ENCODE measurements around the gene PTCD2.
A peak's percentile ranks its signal among the peaks of the same experiment; 100 is the strongest.
"Not testable (repeated sequence)": the region's sequence is repeated elsewhere in the genome, so short reads cannot be mapped to it uniquely, and the experiment has no call there.

PTCD2 gene

DNA sequence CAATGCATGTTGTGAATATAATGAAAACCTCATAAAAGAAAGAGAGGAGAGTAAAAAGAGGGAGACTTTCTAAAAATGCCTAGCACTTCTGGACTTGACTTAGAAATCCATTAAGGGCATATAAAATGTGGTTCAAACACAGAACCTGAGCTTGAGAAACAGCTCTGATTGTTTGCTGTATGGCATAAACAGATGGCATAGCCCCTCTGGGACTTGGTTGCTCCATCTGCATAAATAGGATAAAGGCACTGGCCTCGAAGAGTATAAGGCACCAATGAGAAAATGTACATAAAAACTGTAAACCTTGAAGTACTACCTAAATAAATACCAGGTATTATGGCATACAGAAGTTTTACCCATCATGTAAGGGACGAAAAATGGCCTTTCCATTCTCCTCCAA lies 23.9 kb upstream of the PTCD2 start:
- DNase-seq (ENCODE audit: low read depth in 1 of 2, low spot score in 1 of 2): no peak

- DNase-seq (ENCODE audit: low read depth in 1 of 2, low spot score in 1 of 2): not testable (repeated sequence)
These were observed 22.0 kb upstream of the PTCD2 start for GRCh38 chr5:72298136-72298535.

DNA sequence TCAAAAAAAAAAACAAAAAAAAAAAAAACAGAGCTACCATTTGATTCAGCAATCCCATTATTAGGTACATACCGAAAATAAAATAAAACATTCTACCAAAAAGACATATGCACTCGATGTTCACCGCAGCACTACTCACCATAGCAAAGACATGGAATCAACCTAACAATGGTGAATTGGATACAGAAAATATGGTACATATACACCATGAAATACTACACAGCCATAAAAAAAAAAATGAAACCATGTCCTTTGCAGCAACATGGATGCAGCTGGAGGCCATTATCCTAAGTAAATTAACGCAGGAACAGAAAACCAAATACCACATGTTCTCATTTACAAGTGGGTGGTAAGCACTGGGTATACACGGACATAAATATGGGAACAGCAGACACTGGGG lies 21.5 kb upstream of the PTCD2 start:
- DNase-seq (ENCODE audit: low read depth in 1 of 2, low spot score in 1 of 2): no peak

- no peak for DNase-seq (ENCODE audit: low read depth in 1 of 2, low spot score in 1 of 2)
These were observed 19.4 kb upstream of the PTCD2 start for GRCh38 chr5:72300590-72301339.

DNA sequence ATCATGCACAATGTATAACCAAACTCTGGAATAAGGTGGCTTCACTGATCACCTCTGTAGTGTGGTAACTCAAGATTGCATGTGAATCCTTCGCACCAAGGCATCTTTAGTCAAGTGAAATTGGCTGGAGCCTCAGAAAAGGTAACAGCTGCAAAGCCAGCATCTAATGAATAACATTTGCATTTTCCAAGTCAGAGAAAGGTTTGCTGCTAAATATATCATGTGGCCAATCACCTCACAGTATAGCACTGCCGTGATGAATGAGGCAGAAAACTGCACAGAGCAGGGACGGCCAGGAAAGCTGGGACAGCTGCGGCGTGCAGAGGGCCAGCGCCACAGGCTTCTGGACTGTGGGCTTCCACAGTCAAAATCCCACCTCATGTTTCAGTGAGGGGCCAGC lies 18.6 kb upstream of the PTCD2 start:
- no peak for DNase-seq (ENCODE audit: low read depth in 1 of 2, low spot score in 1 of 2)

- no peak for DNase-seq (ENCODE audit: low read depth in 1 of 2, low spot score in 1 of 2)
These were observed 18.0 kb upstream of the PTCD2 start for GRCh38 chr5:72302171-72302570.

DNA sequence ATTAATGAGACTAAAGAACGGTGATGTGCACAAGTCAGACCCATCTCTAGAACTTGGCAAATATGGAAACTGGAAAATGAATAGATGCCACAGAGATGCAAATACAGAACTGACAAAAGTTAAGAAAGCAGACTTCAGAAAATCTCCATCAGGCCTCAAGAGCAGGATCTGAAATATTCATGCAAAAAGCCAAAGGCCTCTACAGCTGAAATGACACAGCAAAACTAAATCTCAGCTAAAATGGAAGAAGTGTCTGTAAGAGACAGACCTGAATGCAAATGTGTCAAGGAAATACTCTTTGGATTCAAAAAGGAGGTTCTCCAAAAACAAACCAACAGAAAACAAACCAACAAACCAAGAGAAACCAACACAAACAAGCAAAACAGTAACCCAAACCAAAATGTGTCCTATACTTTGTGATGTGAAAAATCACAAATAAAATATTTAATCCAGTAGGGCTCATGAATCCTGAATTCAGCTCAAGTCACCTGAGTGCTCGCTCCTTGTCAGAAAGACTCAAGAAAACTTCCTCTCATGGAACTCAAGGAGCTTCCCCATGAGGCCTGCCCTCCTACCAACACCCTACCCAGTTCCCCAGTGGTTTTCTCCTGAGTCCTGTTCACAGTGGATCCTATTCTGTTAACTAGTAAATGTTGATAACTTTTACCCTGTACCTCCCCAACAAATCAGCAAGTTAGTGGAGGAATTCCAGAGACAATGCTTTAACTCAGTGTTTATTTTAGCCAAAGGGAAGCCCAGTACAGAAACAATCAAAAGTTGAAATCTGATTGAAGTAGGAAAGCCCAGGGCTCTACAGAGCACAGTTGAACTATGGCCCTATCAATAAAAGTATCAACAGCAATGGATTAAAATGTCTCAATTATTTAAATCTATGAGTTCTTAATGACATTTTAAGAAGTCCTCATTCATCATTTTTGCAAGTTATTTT lies 14.7 kb upstream of the PTCD2 start:
- no peak for DNase-seq (ENCODE audit: low read depth in 1 of 2, low spot score in 1 of 2)

GRCh38 chr5:72307573-72307967 lies 12.6 kb upstream of the PTCD2 start:
- no peak for DNase-seq (ENCODE audit: low read depth in 1 of 2, low spot score in 1 of 2)

GRCh38 chr5:72307968-72308852 lies 12.0 kb upstream of the PTCD2 start:
- peak; percentile 87 to 94 for DNase-seq (ENCODE audit: low read depth in 1 of 2, low spot score in 1 of 2)

GRCh38 chr5:72308853-72309191 lies 11.4 kb upstream of the PTCD2 start:
- no peak for DNase-seq (ENCODE audit: low read depth in 1 of 2, low spot score in 1 of 2)

GRCh38 chr5:72313141-72313540 lies 7.0 kb upstream of the PTCD2 start:
- DNase-seq (ENCODE audit: low read depth in 1 of 2, low spot score in 1 of 2): no peak

DNA sequence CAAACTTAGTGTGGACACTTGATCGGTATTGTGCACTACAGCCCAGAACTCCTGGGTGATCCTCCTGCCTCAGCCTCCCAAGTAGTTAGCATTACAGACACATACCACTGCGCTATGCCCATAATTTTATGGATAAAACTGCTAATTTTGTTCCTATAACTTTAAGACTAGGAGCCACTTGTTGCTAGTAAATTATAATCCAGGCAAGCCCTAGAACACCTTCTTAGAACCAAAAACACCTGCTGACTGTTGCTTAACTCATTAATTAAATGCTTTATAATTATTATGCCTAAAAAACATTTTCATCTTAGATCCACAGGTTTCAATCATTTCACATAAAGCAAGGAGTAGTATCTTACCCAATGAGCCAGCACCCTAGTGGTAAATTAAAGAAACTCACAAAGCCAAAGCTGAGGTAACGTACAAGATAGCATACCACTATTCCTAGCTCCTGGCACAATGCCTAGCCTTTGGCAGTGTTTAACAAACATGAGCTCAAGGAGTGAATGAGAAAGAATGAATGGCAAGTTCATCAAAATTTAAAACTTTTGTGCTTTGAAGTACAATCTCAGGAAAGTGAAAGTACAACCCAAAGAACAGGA lies 5.5 kb upstream of the PTCD2 start:
- no peak for DNase-seq (ENCODE audit: low read depth in 1 of 2, low spot score in 1 of 2)

GRCh38 chr5:72319435-72319975 lies 668 bp upstream of the PTCD2 start:
- not testable (repeated sequence) for DNase-seq (ENCODE audit: low read depth in 1 of 2, low spot score in 1 of 2)

DNA sequence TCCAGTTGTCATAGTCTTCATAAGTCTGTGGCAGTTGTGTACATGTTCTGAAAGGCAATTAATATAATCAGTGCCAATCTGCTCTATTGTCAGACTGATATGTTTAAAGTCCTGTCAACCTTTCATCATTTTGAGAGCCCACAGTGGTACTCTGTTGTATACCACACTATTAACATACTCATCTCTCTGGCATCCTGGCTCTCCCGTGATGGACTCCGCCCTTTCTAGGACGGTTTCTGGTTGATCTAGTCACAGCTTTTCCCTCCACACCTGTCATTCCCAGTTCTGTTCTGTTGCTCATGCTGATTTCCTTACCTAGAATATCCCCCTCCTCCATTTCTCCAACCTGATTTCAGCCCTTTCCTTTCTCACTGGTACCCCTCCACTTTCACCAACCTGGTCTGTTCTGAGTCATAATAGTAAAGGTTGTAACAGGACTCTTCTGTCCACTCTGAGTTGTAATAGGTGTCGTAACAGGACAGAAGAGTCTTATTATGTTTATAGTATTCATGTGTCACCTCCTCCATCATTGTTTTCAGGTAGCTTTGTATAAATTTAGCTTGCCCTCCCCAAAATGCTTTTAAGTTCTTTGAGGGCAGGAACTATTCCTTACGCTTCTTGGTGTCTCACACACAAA lies 4.1 kb downstream of the PTCD2 start:
- DNase-seq (ENCODE audit: low read depth in 1 of 2, low spot score in 1 of 2): no peak

DNA sequence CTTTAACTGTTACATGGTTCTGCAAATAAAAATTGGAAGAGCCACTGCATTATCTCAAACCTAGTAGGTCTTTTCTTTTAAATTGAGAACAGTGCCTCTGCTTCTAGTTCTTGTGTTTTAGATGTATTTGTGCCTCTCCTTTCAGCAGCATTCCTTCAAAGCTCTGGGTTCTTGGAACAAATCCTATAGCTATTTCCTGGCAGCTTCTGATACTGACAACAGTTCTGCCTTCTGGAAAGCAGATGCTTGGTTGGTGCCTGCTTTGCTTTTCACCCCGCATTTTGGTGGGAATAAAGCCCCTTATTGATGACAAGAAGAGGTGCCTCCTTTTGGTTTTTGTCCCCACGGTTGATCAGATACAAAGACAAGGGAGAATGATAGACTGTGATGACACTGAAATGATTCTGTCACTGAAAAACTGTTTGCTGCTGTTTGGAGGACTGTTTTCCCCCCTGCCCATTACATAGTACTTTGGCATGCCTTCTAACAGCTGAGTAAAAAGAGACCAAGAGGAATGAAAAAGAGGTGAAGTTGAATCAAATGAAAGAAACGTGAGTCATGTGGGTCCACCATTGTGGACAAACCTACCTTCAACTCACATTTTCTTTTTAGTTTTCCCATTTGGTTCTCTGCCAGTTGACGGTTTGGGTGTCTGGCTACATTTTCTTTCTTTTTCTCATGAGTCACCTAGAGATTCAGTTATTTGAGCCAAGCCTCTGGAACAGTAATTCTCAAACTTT lies 5.6 kb downstream of the PTCD2 start:
- no peak for DNase-seq (ENCODE audit: low read depth in 1 of 2, low spot score in 1 of 2)

DNA sequence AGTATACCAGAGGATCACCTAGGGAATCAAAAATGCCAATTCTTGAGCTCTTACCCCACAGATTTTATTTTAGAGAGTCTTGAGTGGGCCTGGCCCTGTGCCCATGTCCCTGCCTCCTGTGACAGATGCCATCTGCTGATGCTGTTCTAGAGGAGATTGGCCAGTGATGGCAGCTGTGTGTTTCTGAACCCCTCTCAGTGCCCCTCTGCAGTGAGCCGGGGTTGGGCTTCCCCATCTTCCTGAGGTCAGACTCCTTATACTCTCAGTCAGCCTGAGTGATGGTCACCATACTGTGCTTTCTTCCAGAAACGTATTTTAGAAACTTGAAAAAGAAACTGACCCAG lies 6.1 kb downstream of the PTCD2 start:
- no peak for DNase-seq (ENCODE audit: low read depth in 1 of 2, low spot score in 1 of 2)

DNA sequence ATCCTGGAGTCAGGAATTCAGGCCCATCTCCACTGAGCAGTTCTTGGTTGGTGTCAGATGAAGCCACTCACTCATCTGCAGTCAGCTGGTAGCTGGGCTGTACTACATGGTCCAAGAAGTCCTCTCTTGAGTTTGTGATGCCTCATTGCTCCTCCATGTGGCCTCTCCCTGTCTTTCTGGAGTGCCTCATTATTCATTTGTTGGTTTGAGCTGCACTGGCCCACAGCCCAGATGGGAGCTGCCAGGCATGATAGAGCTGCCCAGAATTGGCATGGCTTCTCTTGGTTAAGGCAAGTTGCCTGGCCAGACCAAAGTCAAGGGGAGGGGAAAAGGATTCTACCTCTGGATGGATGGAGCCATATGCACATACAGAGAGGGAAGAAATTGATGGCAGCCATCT lies 8.0 kb downstream of the PTCD2 start:
- no peak for DNase-seq (ENCODE audit: low read depth in 1 of 2, low spot score in 1 of 2)

DNA sequence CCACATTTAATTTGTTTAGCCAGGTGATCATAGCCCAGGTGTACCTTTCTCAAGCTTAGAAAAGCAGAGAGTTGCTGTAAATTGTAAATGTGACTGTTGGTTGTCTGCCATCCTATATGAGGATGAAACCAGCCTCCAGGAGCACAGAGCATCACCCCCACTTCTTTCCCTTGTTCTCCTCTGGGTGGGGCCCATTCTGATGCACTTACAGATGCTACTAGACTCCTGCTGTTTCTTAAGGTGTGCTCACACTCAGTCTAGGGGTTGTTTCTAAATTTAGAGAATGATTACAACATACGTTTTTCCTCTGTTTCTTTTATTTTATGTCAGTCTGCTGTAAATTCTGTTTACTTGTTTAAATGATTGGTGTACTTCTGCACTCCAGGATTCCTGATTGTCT lies 10.5 kb downstream of the PTCD2 start:
- DNase-seq (ENCODE audit: low read depth in 1 of 2, low spot score in 1 of 2): no peak

GRCh38 chr5:72337159-72337558 lies 17.0 kb downstream of the PTCD2 start:
- DNase-seq (ENCODE audit: low read depth in 1 of 2, low spot score in 1 of 2): no peak
